ENCODE data around the gene CACNA1B.
"Not testable (repeated sequence)": the region's sequence is repeated elsewhere in the genome, so short reads cannot be mapped to it uniquely, and the experiment has no call there.

The CACNA1B gene

DNA sequence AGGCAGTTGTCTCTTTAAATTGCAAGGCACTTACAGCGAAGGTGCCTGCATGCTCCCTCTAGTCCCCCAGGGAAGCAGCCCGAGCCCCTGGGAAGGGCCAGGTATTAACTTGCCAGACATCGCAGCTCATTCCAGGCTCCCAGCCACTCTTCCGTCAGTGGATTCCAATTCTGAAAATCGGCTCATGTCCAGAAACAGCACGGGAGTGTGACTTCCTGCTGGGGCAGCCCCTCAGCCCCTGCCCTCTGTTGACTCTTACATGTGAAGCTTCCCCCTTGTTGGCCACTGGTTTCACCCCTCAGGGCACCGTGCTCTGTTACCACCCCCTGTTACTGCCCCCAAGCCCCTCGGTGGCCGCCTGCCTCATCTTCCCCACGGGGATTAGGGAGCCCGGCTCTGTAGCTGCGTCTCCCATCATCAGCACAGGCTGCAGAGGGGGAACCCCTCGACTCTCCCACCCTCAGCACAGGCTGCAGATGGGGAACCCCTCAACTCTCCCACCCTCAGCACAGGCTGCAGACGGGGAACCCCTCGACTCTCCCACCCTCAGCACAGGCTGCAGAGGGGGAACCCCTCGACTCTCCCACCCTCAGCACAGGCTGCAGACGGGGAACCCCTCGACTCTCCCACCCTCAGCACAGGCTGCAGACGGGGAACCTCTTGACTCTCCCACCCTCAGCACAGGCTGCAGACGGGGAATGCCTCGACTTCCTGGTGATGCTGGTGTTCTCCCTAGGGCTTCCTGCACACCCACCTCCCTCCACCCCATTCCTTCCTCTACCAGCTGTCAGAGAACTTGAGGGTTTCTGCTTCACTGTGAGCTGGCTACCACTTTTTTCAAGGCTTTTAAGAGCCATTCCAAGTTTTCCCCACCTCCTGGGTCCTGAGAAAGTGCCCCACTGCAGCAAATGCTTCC, 11.1 kb upstream of the CACNA1B start:
- no peak for DNase-seq

DNA sequence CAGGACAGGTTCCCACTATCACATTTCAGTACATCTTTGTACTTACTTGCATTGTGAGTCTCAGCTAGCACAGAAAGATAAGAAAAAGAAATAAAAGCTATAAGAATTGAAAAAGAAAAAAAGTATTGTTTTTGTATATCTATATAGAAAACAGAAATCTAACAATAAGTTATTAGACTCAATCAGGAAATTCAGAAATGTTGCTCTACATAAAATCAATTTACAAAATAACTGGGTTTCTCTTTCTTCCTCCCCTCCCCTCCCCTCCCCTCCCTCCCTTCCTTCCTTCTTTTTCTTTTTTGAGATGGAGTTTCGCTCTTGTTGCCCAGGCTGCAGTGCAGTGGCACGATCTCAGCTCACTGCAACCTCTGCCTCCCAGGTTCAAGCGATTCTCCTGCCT, 7.2 kb upstream of the CACNA1B start:
- no peak for DNase-seq

DNA sequence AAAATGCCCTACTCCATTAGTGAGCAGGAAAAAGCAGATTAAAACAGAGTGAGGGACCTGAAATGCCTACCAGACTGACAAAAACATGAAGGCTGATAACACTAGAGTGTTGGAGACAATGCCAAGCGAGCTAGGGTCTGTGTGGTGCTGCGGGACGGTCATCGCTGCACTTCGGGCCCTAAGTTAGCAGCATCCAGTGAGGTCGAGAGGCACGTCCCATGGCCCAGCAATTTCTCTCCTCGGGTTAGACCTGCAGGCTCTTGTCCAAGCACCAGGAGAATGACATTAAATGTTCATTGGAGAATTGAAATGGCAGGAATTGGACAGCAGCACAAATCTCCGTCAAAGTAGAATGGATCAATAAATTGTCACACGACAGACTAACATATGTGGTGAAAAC, 5.3 kb upstream of the CACNA1B start:
- no peak for DNase-seq

DNA sequence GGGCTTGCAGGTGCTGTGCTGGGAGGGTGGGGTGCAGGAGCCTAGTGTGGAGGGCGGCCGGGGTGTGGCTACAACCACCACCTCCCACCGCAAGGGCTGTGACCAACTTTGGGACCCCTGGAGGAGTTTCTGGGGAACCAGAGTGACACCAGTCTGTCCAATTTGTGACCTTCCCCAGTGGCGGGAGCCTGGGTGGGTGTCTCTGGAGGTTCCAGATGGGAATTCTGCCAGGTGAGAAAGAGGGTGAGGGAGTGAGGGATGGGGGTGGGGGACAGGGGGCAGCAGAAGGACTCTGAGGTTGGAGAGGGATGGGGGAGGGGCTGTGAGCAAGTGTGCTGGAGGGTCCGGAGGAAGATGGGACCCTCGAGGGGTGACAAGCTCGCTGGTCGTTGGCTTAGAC, 4.2 kb upstream of the CACNA1B start:
- DNase-seq = no peak

DNA sequence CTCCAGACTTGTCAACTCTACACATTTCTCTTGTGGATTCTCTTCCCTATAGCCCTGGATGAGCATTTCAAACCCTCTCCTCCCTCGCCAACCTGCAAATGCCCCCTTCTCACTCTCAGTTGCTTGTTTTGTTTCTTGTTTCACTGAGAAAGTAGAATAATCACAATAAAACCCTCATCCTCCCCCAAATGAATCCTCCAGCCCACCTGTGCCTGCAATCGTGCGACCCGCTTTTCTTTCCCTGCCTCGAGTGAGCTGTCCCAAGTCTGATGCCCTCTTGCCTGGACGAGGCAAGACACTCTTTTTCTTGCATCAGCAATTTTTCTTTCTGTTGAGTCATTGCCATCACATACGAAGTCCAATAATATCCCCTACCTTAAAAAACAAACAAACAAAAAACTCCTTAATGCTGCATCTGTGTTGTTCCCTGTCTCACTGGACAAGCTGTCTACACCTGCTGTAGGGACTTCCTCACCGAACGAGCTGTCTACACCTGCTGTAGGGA, 3.7 kb upstream of the CACNA1B start:
- DNase-seq = no peak

DNA sequence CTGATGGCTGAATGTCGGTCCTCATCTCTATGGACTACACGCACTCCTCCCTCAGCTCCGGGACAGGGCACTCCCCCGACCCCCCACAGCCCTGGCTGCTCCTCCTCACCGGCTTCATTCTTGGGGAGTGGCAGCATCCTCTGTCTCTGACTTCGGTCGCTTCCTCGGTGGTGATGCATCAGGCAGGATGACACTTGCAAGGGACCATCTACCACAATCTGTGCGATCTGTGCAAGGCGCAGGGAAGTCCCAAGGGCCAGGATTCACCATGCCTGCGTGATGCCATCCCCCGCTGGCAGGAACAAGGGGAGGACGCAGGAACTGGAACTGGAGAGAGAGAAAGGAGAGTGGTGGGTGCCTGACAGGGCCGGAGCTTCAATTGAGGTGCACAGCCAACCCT, 2.2 kb upstream of the CACNA1B start:
- DNase-seq = no peak

DNA sequence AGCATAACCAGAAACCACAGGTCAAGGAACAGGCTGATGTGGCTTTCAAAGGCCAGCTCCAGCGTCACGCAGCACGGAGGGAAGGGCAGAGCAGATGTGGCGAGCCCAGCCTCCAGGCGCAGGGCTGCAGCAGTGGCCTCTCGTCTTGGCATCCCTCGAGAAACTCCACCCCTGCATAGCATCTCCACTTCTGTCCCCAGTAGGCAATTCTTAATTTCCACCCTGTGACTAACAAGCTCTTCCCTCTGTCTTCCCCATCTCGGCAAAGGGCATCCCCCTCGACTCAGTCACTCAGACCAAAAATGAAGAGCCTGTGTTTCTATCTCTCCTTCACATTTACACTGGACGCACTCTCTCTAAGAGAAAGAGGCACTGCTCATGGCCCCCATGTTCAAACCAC, 1.7 kb upstream of the CACNA1B start:
- no peak for DNase-seq

DNA sequence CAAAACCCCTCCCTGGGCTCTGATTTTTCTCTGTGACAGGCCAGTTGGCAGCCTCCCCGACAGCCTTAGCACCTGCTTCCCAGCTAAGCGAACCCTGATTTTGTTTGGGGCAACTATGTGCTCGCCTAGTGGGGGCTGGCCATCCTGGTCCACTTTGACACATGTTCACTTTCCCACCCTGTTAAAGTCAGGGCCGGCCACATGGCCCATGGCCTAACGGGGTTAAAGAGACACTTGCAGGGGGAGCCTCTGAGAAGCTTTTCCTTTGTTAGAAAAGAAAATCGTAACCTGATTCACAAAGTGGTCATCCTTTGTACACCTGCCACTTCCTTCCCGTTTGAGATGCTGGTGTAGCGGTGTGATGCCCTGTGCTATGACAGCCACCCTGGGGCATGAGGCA, 1.3 kb upstream of the CACNA1B start:
- no peak for DNase-seq

DNA sequence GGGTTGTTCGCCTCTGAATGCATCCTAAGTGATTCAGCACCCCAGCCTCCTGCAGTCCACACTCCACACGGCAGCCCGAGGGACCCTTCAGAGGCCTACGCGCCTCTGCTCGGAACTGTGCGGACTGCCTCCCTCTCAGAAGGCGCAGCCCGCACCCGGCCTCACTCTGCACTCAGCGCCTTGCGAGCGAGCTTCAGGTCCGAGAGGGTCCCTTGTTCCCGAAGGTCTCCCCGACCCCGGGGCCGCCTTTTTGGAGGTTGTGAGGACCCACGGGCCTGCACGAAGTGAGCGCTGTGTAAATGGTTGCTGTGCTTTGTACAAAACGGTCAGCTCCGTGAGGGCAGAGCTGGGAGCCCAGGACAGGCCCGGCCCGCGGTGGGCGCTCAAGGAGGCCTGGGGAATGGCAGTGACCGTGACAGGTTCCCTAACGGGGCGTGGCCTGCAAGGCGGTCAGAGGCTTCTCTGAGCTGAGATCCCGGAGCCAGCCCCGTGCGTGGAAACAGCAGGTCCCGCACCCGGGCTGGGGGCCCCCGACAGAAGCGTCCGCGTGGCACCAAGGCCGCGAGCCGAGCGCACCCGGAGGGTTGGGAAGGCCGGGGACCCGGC, 698 bp upstream of the CACNA1B start:
- no peak for DNase-seq

DNA sequence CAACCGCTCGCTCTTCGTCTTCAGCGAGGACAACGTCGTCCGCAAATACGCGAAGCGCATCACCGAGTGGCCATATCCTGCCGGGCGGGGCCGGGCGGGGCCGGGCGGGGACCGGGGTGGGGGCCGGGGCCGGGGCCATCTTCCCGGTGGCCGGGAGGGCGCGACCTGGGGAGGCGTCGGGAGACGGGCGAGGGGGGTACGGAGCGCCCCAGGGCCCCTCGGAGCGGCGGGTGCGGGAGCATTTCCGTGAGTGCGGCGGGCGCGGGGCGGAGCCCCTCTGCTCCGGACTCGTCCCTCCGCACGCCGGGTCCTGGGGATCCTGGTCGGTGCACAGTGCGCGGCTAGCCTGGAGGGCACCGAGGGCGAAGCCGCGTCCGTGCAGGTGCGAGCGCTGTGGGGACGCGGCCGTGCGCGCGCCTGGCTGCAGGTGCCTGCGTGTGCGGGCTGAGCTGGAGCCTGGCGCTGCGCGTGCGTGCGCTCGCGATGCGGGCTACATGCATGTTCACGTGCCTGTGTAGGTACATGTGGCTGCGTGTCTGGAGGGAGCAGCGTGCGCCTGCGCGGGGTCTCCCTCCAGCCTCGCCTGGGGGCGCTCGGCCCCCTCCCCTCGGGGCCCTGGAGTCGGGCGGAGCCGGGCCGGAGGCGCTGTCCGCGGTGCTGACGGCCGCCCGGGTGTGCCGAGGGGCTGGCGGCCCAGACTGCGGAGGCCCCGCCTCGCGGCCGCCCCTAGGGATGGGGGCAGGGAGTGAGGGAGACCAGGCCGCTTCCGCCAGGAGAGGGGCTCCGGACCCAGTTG, 762 bp downstream of the CACNA1B start:
- DNase-seq = peak in 1 of 5 donors; percentile 3

DNA sequence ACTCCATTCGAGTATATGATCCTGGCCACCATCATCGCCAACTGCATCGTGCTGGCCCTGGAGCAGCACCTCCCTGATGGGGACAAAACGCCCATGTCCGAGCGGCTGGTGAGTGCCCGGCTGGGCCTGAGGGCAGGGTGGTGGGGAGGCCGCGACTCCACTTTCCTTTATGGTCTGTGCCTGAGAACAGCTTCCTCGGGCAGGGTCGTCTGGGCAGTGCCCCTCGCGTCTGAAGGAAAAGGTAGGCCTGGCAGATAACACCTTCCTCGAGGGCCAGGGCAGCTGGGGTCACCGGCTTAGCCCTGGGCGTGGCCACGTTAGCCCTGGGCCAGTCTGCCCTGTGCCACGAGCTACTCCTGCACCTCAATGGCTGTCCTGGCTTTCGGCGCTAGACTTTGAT, 1.5 kb downstream of the CACNA1B start:
- no peak for DNase-seq

DNA sequence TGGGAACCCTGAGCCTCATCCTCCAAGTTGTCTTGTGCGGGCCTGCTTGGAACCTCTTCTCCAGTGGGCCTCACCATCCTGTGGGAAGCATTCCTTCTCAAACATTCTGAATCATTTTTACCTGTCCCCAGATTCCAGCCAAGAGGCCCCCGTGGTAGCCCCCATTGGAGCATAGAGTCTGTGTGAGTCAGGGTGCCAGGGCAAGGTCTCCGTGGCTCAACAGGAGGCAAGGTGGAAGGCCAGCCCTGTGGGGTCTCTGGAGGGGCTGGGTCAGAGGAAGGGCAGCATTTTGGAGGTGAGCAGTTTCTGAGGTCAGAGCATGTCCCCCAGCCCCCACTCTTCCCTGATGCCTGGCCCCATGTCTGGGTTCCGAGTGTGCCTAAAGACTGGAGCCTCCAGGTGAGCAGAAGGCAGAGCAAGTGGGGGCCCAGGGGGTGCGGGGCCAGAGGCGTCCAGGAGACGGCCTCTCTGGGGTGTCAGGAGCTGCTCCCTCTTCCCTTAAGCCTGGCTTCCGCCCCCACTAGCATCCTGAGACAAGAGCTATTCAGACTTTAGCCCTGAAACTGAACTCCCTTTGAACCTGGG, 2.1 kb downstream of the CACNA1B start:
- no peak for DNase-seq

DNA sequence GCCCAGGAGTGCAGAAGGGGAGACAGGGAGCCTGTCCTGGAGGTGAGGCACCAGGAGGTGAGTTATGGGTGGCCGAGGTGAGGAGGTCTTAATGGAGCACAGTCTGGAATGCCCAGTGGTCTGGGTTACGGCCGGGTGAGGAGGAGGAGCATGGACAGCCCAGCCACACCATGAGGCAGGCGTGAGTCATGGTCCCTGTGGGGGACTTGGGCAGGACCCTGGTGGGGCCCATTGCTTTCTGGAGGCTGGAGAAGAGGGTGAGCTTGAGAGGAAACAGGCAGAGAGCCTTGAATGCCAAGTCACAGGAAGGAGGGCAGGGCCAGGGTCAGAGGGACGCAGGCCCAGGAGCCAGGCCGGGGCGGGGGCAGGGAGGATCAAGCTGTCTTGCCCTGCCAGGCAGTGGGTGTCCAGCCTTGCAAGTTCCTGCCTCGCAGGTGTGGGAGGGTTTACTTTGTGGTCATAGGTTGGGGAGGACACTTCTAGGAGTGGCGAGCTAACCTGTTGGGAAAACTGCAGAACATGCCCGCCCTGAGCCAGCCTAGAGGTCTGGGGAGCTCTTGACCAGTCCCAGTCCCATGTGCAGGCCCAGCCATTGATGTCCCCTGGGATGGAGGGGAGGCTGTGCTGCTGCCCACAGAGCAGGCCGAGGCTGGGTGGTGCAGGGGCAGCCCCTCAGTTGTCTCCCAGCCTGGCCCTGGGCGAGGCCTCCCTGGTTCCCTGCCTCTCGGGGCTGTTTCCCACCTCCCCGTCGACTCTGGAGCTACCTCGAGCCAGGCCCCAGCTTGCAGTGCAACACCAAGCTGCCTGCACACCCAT, 2.8 kb downstream of the CACNA1B start:
- no peak for DNase-seq

DNA sequence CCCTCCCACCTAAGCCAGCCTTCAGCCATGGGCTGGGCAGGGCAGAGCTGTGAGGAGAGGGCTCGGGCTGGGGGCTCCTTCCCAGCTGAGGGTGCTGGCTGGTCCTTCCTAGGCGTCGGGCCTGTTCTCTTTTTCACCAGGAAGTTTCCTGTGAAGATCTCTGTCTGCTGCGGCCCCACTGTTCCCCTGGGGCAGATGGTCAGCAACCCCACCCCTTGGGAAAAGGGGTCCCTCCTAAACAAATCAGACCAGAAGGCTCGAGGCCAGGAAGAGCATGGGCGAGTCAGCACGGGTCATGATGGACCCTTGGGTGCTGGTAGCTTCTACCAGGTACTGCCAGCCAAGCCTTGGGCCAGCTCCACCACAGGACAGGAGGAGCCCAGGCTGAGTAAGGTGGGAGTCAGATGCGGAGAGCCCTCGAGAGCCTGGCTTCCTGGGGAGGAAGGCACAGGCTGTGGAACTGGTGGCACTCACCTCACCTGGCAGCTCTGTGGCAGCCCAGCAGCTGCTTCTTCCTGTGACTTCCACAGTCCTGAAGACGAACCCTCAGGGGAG, 3.5 kb downstream of the CACNA1B start:
- no peak for DNase-seq

DNA sequence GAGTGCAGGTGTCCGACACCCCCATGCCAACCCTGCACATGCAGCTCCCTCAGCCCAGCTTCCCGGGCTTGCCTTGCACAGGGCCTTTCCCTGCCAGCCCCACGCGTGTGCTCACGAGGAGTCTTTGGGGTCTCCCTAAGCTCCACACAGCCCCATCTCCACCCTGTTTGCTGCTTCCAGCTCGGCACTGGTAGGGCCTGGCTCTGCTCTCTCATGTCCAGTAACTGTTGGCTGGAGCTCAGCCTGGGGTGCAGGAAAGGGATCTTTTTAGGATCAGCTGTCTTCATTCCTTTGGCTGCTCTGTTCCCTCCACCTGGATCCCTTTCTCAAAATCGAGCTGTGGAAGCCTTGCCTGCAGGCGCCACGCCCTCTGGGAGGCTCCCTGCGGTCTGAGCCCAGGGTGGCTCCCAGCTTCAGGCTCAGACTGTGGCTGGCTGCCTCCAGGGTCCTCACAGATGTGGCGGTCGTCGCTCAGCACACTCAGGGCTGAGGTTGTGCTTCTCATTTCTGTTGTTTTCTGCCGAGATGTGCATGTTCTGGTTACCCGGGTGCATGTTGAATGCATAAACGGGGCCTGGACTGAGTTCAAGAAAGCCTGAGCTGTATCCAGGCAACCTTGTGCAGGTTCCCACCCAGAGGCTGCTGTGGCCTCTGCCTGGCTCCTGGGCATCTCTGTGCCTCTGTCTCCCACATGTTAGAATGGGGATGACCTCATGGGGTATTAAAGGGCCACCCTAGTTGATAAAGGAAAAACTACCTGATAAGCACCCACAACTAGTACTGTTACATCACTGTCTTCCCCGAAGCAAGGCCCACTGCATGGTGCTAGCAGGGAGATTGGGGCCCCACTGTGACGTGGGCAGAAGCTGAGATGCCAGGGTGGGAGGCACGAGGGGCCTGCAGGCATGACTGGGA, 4.3 kb downstream of the CACNA1B start:
- DNase-seq = no peak

DNA sequence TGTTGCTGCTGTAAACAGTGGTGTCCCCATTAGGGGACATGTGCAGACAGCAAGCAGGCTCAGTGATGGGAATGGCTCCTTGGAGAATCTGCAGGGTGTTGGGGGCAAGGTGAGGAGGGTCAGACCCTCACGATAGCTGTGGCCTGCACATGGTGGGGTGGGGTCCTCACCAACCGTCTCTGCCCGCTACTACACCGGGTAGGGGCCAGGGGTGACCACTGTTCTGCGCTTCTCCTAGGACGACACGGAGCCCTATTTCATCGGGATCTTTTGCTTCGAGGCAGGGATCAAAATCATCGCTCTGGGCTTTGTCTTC, 4.9 kb downstream of the CACNA1B start:
- DNase-seq = no peak

DNA sequence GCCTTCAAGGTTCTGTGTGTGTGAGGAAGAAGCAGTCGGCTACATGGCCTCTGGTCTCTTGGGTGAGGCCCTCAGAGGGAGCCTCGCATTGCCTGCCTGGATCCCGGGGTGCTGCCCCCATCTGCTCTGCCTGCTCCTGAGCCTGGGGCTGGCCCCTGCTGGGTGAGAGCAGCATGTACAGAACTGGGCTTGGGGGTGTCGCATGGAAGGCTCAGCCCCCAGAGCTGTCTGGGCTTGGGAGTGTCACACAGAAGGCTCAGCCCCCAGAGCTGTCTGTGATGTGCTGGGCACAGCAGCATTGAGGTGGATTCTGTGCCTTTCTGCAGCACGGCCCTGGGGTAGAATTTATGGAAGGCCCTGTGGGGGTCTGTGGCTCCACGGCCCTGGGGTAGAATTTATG, 6.4 kb downstream of the CACNA1B start:
- DNase-seq = not testable (repeated sequence)

DNA sequence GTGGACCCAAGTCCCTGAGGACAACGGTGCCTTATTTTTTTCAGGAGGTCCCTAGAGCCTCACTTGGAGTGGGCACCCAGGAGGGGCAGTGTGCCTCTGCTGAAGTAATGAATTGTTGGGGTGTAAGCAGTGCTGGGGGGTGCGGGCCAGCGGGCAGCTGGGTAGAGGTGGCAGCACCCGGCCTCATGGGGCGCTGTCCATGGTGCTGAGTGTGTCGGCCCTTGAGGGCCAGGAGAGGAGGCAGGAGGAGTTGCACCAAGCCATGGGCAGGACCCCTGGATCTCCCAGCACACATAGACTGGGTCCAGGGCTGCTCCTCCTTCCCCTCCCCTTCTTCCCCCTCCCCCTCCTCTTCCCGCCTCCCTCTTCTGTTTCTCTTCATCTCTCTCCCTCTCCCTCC, 7.0 kb downstream of the CACNA1B start:
- peak in 1 of 5 donors; percentile 8 for DNase-seq

DNA sequence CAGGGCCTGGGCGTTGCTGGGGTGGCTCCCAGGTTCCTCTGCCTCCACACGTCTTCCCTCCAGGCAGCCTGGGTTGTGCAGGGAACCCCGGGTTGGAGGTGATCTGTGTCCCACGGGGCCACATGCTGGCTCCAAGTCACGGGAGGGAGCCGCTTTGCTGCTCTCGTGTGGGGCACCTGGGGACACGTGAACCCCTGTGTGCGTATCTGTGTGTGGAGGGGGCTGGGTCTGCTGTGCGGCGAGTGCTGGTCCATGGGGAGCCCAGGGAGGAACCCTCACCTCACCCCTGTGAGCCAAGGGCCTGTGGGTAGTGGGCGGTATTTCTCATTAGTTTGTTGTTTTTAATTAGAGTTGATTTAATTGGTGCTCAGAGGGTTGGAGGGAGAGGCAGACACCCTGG, 7.5 kb downstream of the CACNA1B start:
- not testable (repeated sequence) for DNase-seq

DNA sequence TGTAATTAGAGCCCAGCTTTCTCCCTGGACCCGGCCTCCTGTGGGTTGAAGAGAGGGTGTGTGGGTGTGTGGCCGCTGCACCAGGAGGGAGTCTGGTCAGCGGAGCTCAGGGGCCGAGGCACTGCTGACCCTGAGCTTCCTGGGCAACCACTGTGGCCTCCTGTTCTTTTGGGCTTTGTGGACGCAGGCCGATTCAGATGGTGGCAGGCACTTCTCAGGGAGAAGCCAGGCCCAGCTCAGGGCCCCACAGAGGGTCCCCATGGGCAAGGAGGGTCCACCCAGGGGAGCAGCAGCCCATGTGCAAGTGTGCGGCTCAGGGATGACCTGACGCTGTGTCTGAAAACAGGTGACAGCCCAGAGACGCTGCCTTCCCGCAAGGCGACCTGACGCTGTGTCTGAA, 11.0 kb downstream of the CACNA1B start:
- not testable (repeated sequence) for DNase-seq

DNA sequence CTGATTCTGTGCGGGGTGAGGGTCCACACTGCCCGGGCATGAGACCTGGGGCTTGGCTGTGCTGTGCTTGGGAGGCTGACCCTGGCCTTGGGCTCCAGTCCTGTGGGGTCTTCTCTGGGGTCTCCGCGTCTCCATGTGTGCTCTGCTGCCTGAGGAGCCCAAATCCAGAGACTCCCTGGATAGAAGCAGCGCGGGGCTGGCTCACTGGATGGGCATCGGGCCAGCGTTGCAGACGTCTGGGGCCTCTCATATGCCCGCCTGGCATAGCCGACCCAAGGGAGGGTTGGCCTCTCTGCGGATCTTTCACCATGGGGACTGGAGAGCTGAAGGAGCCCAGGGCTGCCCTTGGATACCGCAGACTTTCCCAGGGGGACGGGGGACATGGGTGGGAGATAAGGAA, 12.4 kb downstream of the CACNA1B start:
- DNase-seq = not testable (repeated sequence)
